ENCODE measurements around the gene GPATCH1. TPM values are rescaled to one million over a fixed set of nuclear protein-coding genes. Genes with fewer than 3 reads are reported as not detected.

Gene GPATCH1
- total and polyA plus RNA-seq, 2 of the 4 experiments (the other 2 are of a cell fraction), result 5.1 to 7.5 TPM

- Histone ChIP-seq H3K4me3 (ENCODE audit: insufficient read depth, low read depth, low read length) (no peak overlapping the region), H3K36me3 (ENCODE audit: control insufficient read depth, insufficient read depth, low read length) (peaks cover 11% of the 10 kb centered on the region), H2BK15ac (ENCODE audit: low read depth, low read length) (no peak overlapping the region), H2BK5ac (ENCODE audit: low read depth, low read length, poor library complexity, severe bottlenecking) (no peak overlapping the region), H3K56ac (ENCODE audit: extremely low read depth, insufficient read depth, low read length) (no peak overlapping the region), H2AK9ac (replicated peaks; ENCODE audit: low read depth, low read length, poor library complexity) (no peak overlapping the region), H2BK120ac (ENCODE audit: low read depth, low read length) (no peak overlapping the region), H3K14ac (replicated peaks; ENCODE audit: low read depth, low read length) (no peak overlapping the region), H2BK20ac (ENCODE audit: low read depth, low read length) (no peak overlapping the region), H2AFZ (replicated peaks; ENCODE audit: low read length, poor library complexity) (no peak overlapping the region), H4K20me1 (ENCODE audit: insufficient read depth, low read length) (no peaks in the 10 kb centered on the region), H3K4me1 (ENCODE audit: control insufficient read depth, insufficient read depth, low read length) (peaks cover 2% of the 10 kb centered on the region; the same call in 1 of the 2 replicates), H4K91ac (ENCODE audit: insufficient read depth, low read depth, low read length) (no peak overlapping the region), H3K18ac (ENCODE audit: low read depth, low read length) (no peak overlapping the region), H4K8ac (ENCODE audit: low read depth in 2 of 2, low read length in 2 of 2) (no peak overlapping the region), H2AK5ac (ENCODE audit: low read depth, low read length) (no peak overlapping the region), H3K9me1 (ENCODE audit: insufficient read depth, low read length) (no peaks in the 10 kb centered on the region), H3K9me3 (ENCODE audit: control insufficient read depth, insufficient read depth, low read length) (no peaks in the 10 kb centered on the region), H4K5ac (ENCODE audit: low read depth, low read length) (no peak overlapping the region), H3K4me2 (ENCODE audit: low read depth, low read length) (no peak overlapping the region), H3K4ac (ENCODE audit: low read depth, low read length) (no peak overlapping the region), H3K9ac (ENCODE audit: low read depth, low read length) (no peak overlapping the region), H3K79me1 (ENCODE audit: low read depth in 1 of 2, low read length in 2 of 2) (peaks cover 0 to 4% of the 10 kb centered on the region in 2 experiments; a peak in 1 of 4 replicates), H3K23ac (ENCODE audit: low read depth, low read length) (no peak overlapping the region), H3K27me3 (ENCODE audit: control insufficient read depth, insufficient read depth, low read length) (no peaks in the 10 kb centered on the region), H3K27ac (ENCODE audit: insufficient read depth, low read length) (no peak overlapping the region)
- no peak for TF ChIP-seq MAFK (IDR thresholded peaks at IDR 0.05; ENCODE audit: low read depth, low read length)
- no peak for TF ChIP-seq SMC3 (IDR thresholded peaks at IDR 0.05; ENCODE audit: low read depth, low read length)
- TF ChIP-seq POLR2A (IDR thresholded peaks at IDR 0.05; ENCODE audit: low read depth, low read length), result no peak
- no peak for TF ChIP-seq RAD21 (IDR thresholded peaks at IDR 0.05; ENCODE audit: low read length)
- TF ChIP-seq NFE2L2 (IDR thresholded peaks at IDR 0.05; ENCODE audit: low read depth, low read length), result no peak
- TF ChIP-seq BHLHE40 (IDR thresholded peaks at IDR 0.05; ENCODE audit: low read depth, low read length), result no peak
- no peak for TF ChIP-seq USF2 (IDR thresholded peaks at IDR 0.05; ENCODE audit: low read depth, low read length)
- TF ChIP-seq FOS (IDR thresholded peaks at IDR 0.05; ENCODE audit: low read depth, low read length), result no peak
- no peak for TF ChIP-seq RFX5 (IDR thresholded peaks at IDR 0.05; ENCODE audit: low read depth, low read length)
- no peak for TF ChIP-seq RCOR1 (IDR thresholded peaks at IDR 0.05; ENCODE audit: insufficient replicate concordance, low read length)
- TF ChIP-seq ELK1 (IDR thresholded peaks at IDR 0.05; ENCODE audit: borderline replicate concordance, low read depth, low read length), result no peak
- TF ChIP-seq CTCF (conservative IDR thresholded peaks at IDR 0.05; ENCODE audit: low read depth, low read length), result no peak
- intact Hi-C loops (cut with micrococcal nuclease) (loop anchor here (10.0 kb wide), 1 partner anchor 645 kb away; no protein-coding TSS in a partner anchor), dilution Hi-C loops (cut with HindIII; ENCODE audit: low sequenced_read_pairs, unreplicated experiment) (no loop called here), in situ Hi-C loops (cut with MboI; ENCODE audit: low sequenced_read_pairs) (loop anchor here (10.0 kb wide), 1 partner anchor 55 kb away; no protein-coding TSS in a partner anchor)
- CTCF ChIA-PET, result interaction anchor here (1.0 kb wide), 1 partner anchor 55 kb away, joined by 3 read pairs; no protein-coding TSS in a partner anchor
- no peak for ATAC-seq (ENCODE audit: low read depth)
- POLR2A ChIA-PET (ENCODE audit: unreplicated experiment), result no interaction called here
- DNase-seq, result no peak
- no CpG with 5 or more reads among the region's 6 CpGs for WGBS, 2 experiments (ENCODE audit: extremely low coverage in 2 of 2, insufficient read length in 1 of 2)
- no TSS peak for BruUV-seq (replicated peaks)
Observed at GRCh38 chr19:33129901-33130300, 48.9 kb downstream of the GPATCH1 start.

Data from IMR-90 (cell line).